Thyroid gland (tissue), 4 donors: ENCODE data around the gene MTAP. TPM values are rescaled to one million over a fixed set of nuclear protein-coding genes. Genes with fewer than 3 reads are reported as not detected.

Experiments used
- DNase-seq, 2 donors: peaks; one replicate each; pipeline ENCODE4 v3.0.0-alpha.2; 2019
- H3K27ac ChIP-seq, 3 donors: fragments of 200-600 bp; sonication (generic); 1 replicate in 2 of 3; 2 replicates in 1 of 3; pipeline ENCODE4 v1.5.1; 2016 to 2019; ENCODE audit warnings: mild to moderate bottlenecking in 1 of 3, moderate library complexity in 1 of 3
- H3K27me3 ChIP-seq: fragments of 200-600 bp; sonication (generic); one replicate; pipeline ENCODE4 v1.5.1; 2019
- H3K36me3 ChIP-seq, 2 donors: fragments of 200-600 bp; sonication (generic); one replicate each; pipeline ENCODE4 v1.5.1; 2016 to 2019
- H3K4me1 ChIP-seq, 2 donors: fragments of 200-600 bp; sonication (generic); one replicate each; pipeline ENCODE4 v1.5.1; 2017 to 2019
- H3K4me3 ChIP-seq, 3 donors: fragments of 200-600 bp; sonication (generic); replicated peaks in 1 of 3; 1 replicate in 2 of 3; 2 replicates in 1 of 3; pipeline ENCODE4 v1.5.1; 2016; ENCODE audit warnings: mild to moderate bottlenecking in 1 of 3
- H3K9me3 ChIP-seq: fragments of 200-600 bp; sonication (generic); one replicate; pipeline ENCODE4 v1.5.1; 2017
- CTCF ChIP-seq, 6 experiments: fragments of 200-600 bp in 3 of 6; fragments of 450-650 bp in 3 of 6; sonication (generic) in 3 of 6; IDR thresholded peaks; one replicate each; pipeline ENCODE4 v1.5.1; 2016 to 2019; ENCODE audit warnings: antibody characterized with exemption in 6 of 6, mild to moderate bottlenecking in 2 of 6, inconsistent platforms in 1 of 6, moderate library complexity in 1 of 6
- POLR2A ChIP-seq, 2 donors: fragments of 450-650 bp; IDR thresholded peaks; one replicate each; pipeline ENCODE4 v1.6.1; 2017; ENCODE audit warnings: antibody characterized with exemption in 2 of 2, mild to moderate bottlenecking in 2 of 2, moderate library complexity in 1 of 2
- WGBS, 2 donors: methylation state at CpG; one replicate each; pipeline ENCODE4 v1.1.5; 2017; 5-methylcytosine and 5-hydroxymethylcytosine counted together
- intact Hi-C: fragments of 100-400 bp; cut with DNase I; formaldehyde crosslinking; loops from one replicate; pipeline ENCODE4 v1.15.1; 2023
- total RNA-seq, 4 donors: library from RNA; depleted of rRNA; stranded (reverse); fragments of >200 nt; gene quantifications; one replicate each; pipeline ENCODE4 v1.2.3, GENCODE V29; 2016

Gene MTAP
- total RNA-seq, 4 donors from 2014 or later, result 17.1 to 24.2 (median 19.1) TPM

- TF ChIP-seq POLR2A (IDR thresholded peaks at IDR 0.05) (no peak), CTCF (IDR thresholded peaks at IDR 0.05) (no peak)
- WGBS, 2 donors, result 68 to 81% methylated on average over 1 of the region's 1 CpG
- Histone ChIP-seq H3K4me3 (no peak overlapping the region), H3K36me3 (no peaks in the 10 kb centered on the region), H3K4me1 (no peaks in the 10 kb centered on the region), H3K27me3 (no peaks in the 10 kb centered on the region), H3K9me3 (no peaks in the 10 kb centered on the region), H3K27ac (no peak overlapping the region)
- no peak for DNase-seq
- intact Hi-C loops, result no loop called here
Observed at GRCh38 chr9:21778304-21778703, 24.1 kb upstream of the MTAP start.

GRCh38 chr9:21779397-21779796, 23.0 kb upstream of the MTAP start:
- WGBS, 2 donors, result 89 to 94% methylated on average over 2 of the region's 2 CpGs
- Histone ChIP-seq H3K27me3 (no peaks in the 10 kb centered on the region), H3K27ac (no peak overlapping the region), H3K9me3 (no peaks in the 10 kb centered on the region), H3K36me3 (no peaks in the 10 kb centered on the region), H3K4me1 (no peaks in the 10 kb centered on the region), H3K4me3 (no peak overlapping the region)
- TF ChIP-seq CTCF (IDR thresholded peaks at IDR 0.05) (no peak), POLR2A (IDR thresholded peaks at IDR 0.05) (no peak)
- no peak for DNase-seq
- intact Hi-C loops, result no loop called here

GRCh38 chr9:21781656-21782055, 20.8 kb upstream of the MTAP start:
- TF ChIP-seq CTCF (IDR thresholded peaks at IDR 0.05) (no peak), POLR2A (IDR thresholded peaks at IDR 0.05) (no peak)
- Histone ChIP-seq H3K4me1 (no peaks in the 10 kb centered on the region), H3K36me3 (no peaks in the 10 kb centered on the region), H3K27ac (no peak overlapping the region), H3K9me3 (no peaks in the 10 kb centered on the region), H3K27me3 (no peaks in the 10 kb centered on the region), H3K4me3 (no peak overlapping the region)
- DNase-seq, result no peak
- intact Hi-C loops, result loop anchor here (10.0 kb wide), 1 partner anchor 457 kb away; no protein-coding TSS in a partner anchor
- WGBS, 2 donors, result 86 to 93% methylated on average over 2 of the region's 2 CpGs

GRCh38 chr9:21782205-21782604, 20.2 kb upstream of the MTAP start:
- Histone ChIP-seq H3K27me3 (no peaks in the 10 kb centered on the region), H3K27ac (no peak overlapping the region), H3K9me3 (no peaks in the 10 kb centered on the region), H3K36me3 (no peaks in the 10 kb centered on the region), H3K4me1 (no peaks in the 10 kb centered on the region), H3K4me3 (no peak overlapping the region)
- no peak for DNase-seq
- intact Hi-C loops, result loop anchor here (10.0 kb wide), 1 partner anchor 457 kb away; no protein-coding TSS in a partner anchor
- 43 to 69% methylated on average over 2 of the region's 2 CpGs for WGBS, 2 donors
- TF ChIP-seq CTCF (IDR thresholded peaks at IDR 0.05) (no peak), POLR2A (IDR thresholded peaks at IDR 0.05) (no peak)

- no peaks in the 10 kb centered on the region for H3K27me3 ChIP-seq
- intact Hi-C loops, result loop anchor here (10.0 kb wide), 1 partner anchor 464 kb away; no protein-coding TSS in a partner anchor
- H3K4me3 ChIP-seq, result no peak overlapping the region
- no peaks in the 10 kb centered on the region for H3K9me3 ChIP-seq
- WGBS, 2 donors, result 42 to 56% methylated on average over 6 of the region's 6 CpGs
- no peak for DNase-seq
- H3K4me1 ChIP-seq, result no peaks in the 10 kb centered on the region
- H3K36me3 ChIP-seq, result no peaks in the 10 kb centered on the region
- H3K27ac ChIP-seq, result no peak overlapping the region
- TF ChIP-seq POLR2A (IDR thresholded peaks at IDR 0.05) (no peak), CTCF (IDR thresholded peaks at IDR 0.05) (no peak)
Observed at GRCh38 chr9:21788752-21789151, 13.7 kb upstream of the MTAP start.
